ENCODE measurements around the gene CACNA1D.

Gene CACNA1D

DNA sequence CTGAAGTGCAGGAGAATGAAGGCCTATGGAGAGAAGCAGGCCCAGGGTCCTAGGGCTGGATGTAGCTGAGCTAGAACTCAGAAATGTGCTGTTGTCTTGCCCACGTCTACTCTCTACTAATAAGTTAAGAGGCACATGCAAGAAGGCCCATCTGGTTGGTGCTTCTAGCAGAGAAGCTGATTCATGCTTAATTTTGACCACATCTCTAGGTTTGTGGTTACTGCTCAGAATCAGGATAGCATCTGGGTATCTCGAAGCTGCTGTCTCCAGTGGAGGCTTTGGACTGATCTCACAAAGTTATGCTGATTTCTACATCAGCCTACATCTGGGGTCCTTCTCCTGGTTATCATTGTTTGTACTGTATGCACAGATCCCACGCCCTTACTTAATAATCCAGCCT is 87.3 kb downstream of the CACNA1D start:
- DNase-seq, result no peak

DNA sequence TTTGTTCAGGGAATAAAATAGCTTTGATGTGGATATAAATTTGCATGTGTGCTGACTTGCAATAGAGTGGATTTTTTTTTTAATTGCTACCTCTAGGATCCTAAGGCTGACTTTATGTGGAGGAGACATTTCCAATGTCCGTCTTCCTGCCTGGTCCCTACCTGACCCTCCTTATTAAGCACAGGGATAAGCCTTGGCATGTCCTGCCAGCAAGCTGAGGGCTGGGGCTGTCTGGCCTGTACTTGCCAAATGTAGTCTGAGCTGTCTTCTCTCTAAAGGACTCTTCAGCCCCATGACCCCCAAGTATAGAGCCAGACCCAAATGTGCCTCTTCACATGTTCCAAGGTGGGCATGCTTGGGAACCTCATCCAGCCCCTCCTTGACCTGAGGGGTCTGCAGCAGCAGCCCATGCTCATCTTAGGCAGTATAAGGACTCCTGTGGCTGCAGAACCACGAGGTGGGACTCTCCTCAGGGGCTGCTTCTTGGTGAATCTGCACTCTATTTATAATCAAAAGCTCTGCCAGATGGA is 88.8 kb downstream of the CACNA1D start:
- no peak for DNase-seq

- DNase-seq, result no peak
Measured at GRCh38 chr3:53585049-53585448, 90.6 kb downstream of the CACNA1D start.

DNA sequence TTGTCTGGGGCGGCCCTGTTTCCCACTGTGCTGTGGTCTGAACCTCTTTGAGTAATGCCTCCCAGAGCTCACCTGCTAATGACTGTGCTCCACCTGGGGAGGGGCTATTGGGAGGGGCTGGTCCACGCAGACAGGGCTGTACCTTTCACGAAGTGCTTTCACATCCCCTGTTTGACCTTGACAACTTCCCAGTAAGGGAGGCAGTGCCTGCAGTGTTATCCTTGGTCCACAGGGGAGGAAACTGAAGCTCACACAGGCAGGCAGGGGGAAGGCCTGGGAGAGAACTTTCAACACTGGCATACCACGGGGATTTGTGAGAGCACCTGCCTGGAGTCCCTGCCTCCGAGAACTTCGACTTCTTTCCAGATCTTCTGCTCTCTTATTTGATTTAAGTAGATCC is 91.2 kb downstream of the CACNA1D start:
- DNase-seq, result no peak

GRCh38 chr3:53588122-53588521 is 93.7 kb downstream of the CACNA1D start:
- DNase-seq, result no peak

GRCh38 chr3:53589201-53589600 is 94.8 kb downstream of the CACNA1D start:
- DNase-seq, result no peak

GRCh38 chr3:53589806-53590205 is 95.4 kb downstream of the CACNA1D start:
- no peak for DNase-seq

- DNase-seq, result no peak
Measured at GRCh38 chr3:53590606-53591005, 96.2 kb downstream of the CACNA1D start.

GRCh38 chr3:53591646-53592045 is 97.2 kb downstream of the CACNA1D start:
- DNase-seq, result no peak

- DNase-seq, result no peak
Measured at GRCh38 chr3:53592862-53593261, 98.5 kb downstream of the CACNA1D start.

- no peak for DNase-seq
Measured at GRCh38 chr3:53593611-53594010, 99.2 kb downstream of the CACNA1D start.

DNA sequence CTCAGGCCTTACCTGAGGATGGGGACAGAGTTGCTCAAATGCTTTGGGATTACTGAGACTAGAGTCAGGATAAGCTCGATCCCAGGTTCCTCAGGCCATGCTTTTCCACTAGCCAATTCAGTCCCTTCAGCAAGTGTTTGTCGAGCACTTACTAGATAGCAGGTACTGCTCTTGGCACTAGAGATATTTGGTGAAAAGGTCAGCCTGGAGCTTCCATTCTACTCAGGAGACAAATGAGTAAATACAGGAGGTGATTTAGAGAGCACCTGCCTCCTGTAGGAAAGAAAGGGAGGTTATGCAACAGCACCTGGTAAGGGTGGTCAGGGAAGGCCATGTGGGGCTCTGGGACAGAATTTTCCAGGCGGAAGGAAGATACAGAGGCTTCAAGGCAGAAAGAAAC is 99.9 kb downstream of the CACNA1D start:
- no peak for DNase-seq

DNA sequence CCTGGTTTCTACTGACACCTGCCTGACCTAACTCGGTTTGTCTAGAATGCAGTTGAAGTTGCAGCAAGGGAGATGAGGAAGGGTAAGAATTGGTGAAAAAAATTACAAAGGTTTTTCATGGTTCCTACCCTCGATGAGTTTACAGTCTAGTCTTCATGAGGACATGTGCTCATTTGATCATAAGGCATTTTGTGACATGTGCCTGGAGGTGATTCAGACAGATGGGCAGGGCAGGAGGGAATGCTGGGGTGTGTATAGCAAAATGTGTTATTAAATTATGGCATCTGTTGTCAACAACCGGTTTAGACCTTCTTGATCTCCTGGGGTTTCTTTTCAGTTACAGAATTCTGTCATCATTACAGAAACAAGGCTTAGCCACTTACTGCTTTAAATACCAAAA is 101.2 kb downstream of the CACNA1D start:
- no peak for DNase-seq

- DNase-seq, result no peak
Measured at GRCh38 chr3:53597136-53597915, 102.9 kb downstream of the CACNA1D start.

- no peak for DNase-seq
Measured at GRCh38 chr3:53599771-53600170, 105.4 kb downstream of the CACNA1D start.

DNA sequence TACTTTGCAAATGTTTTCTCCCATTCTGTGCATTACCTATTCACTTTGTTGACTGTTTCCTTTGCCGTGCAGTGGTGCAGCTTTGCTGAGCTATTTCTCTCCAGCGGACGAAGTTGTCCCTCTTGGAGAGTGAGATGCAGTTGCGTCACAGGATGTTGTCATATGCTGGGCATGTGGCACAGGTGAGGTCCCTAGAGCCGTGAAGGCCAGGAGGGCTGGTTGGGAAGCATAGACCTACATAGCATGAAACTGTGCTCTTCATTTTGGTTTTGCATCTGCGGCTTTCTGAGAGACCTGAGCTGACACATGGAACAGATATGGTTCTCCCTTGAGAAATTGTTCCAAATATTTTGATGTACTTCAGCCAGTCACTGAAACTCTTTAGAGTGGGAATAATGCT is 108.5 kb downstream of the CACNA1D start:
- DNase-seq, result no peak

- no peak for DNase-seq
Measured at GRCh38 chr3:53604232-53604631, 109.8 kb downstream of the CACNA1D start.

- DNase-seq, result no peak
Measured at GRCh38 chr3:53606793-53607192, 112.4 kb downstream of the CACNA1D start.

- DNase-seq, result no peak
Measured at GRCh38 chr3:53612508-53612907, 118.1 kb downstream of the CACNA1D start.

DNA sequence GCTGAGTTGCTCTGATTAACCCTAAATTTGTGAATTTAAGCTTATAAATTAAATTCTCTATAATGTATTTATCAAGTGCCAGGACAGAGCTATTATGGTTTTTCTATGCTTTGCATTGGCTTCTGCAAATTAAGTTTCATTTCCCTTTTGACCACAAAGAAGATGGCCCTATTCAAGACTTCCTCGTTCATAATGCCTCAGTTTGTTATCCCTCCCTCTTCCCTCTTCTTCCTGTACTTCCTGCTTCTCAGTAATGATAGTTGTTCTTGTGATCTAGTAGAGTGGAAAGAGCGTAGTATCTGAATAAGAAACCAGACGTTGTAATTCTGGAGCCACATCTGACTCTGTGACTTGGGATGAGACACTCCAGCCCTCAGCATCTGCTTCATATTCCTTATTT is 118.7 kb downstream of the CACNA1D start:
- DNase-seq, result no peak

- DNase-seq, result no peak
Measured at GRCh38 chr3:53614307-53614706, 119.9 kb downstream of the CACNA1D start.

- DNase-seq, result no peak
Measured at GRCh38 chr3:53616321-53616720, 121.9 kb downstream of the CACNA1D start.

- no peak for DNase-seq
Measured at GRCh38 chr3:53616971-53617892, 122.8 kb downstream of the CACNA1D start.

Measured in retina (tissue), 1 donor.